NCI-H2196 treated with DMSO at 0.1 percent for 48 hours (cell line): ENCODE data around the gene PTPRQ.
"Not testable (repeated sequence)": the region's sequence is repeated elsewhere in the genome, so short reads cannot be mapped to it uniquely, and the experiment has no call there.

Source experiments
- DNase-seq: peaks from one replicate; lab custom pipeline; 2025; ENCODE audit not compliant: unreplicated experiment; lab: John Stamatoyannopoulos, UW

PTPRQ gene

DNA sequence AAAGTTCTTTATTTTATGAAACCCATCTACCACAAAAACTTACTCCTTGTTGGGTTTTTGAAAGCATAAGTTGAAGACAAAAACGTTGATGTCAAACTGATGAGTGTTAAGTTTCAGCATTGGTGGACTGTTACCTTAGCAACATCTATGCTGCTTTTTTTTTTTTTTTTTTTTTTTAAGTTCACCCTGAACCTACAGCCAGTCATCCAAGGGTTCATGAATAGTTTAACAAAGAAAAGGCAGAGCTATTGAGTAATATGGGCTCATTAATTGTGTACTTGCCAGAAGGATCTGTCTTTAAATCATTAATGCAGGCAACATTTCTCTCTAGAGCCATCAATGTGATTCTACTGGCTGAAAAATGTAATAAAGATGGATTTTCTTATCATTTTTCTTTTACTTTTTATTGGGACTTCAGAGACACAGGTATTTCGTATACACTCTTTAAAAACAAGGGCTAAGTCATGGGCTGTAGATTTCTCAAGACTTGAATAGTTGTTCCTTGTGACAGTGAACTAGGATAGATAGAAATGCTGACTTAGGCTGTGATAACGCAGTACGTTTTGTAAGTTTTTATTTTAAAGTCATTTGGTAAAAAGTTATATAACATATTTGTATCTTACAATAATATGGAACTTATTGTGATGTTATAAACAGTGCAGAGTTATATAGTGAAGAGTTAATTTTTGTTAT is at the start of gene PTPRQ:
PTPRQ (plus strand) TSS at position 262 of the 693 bp plus-strand sequence; CDS start at position 373, 111 bp downstream.
- DNase-seq = no peak

DNA sequence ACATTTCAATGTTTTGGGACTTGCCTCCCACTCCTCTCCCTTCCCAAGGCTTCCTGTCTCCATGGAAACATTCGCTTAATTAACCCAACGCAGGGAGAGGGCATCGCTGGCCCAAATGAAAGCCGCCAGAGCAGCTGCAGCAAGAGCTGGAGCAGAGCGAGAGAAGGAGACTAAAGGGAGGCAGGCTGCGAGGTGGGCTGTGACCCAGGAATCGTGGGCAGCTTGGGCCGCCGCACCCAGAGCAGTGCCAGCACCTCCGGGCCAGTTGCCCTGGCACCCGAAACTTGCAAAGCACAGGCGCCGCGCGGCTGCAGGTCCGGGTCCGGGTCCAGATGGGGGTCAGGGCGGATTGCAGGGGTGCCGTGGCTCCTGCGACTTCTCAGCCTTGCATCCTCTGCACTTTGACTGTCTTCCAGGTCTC is 43.5 kb upstream of the PTPRQ start:
- DNase-seq = no peak

DNA sequence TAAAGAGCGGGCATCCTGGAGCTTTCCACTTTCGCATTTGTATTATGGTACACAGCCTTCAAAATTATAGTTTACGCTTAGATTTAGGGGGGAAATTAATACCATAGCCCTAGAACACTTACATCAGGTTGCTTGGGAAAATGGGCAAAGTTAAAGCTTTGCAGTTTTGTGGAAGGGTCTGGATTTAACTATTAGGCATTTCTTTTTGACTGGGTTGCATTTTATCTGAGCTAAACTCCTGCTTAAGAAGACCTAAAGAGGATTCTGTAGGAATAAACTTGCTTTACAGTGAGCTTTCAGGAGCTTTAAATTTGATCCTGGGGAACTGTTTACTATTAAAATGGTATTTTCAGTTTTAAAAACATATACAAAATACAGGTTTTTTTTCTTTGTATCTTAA is 42.8 kb upstream of the PTPRQ start:
- DNase-seq = no peak

DNA sequence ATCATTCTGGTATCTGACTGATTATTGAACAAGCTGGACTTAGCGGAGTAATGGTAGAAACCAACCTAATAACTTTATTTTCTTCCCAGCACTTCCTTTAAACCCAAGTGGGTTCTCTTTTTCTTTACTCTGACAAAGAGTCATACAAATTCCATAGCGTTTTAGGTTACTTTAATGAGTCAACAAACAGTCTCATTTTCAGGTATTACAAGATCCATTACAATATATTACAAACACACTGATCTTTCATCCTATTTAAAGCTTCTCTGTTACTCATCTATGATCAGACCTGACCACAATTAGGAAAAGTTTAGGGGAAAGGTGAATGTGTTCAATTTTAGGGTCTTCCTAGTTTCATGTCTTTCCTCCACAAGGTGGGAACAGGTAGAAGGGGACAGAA is 39.4 kb upstream of the PTPRQ start:
- no peak for DNase-seq

GRCh38 chr12:80406253-80406652 is 37.8 kb upstream of the PTPRQ start:
- no peak for DNase-seq

DNA sequence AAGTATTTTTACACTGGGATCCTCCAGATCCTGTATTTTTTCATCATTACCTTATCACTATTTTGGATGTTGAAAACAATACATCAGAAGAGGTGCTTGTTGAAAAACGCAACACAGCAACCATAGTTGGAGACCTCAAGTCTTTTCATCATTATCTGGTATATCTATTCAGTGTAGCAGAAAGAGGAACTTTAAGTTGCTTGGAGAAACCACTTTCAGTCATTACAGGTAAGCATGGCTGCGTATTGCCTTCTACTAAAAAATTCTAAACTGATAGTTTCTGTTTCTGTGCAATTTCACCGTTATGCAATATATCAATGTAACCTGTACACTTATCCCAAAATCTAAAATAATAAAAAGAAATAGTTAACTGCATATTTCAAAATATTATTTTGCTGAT is 32.2 kb upstream of the PTPRQ start:
- no peak for DNase-seq

DNA sequence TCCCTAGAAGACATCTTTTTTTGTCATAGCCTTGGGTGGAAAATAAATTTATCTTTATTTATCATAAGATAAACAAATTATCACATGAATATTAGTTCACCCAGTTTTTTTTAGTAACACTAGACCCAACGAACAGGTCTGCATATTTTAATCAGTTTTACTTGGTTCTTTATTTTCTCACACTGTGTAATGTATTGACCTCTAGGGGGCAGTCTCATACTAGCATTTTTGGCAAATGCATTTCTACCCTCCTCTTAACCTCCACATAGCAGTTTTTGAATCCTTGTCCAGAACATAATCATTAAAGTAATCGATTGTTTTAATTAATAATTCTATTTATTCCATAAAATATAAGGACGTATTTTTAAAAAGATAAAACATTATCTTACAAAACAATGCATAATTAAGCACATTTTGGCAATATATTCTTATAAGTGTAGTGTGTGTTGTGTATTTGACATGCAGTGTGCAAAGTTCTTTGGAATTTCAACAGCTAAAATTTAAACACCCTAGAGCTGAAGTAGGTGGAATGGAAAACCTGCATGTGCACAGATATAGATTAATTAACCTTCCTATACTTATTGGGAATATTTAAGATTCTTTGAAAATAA is 31.6 kb upstream of the PTPRQ start:
- DNase-seq = peak; percentile 27

- no peak for DNase-seq
Measured at GRCh38 chr12:80413462-80413861, 30.6 kb upstream of the PTPRQ start.

DNA sequence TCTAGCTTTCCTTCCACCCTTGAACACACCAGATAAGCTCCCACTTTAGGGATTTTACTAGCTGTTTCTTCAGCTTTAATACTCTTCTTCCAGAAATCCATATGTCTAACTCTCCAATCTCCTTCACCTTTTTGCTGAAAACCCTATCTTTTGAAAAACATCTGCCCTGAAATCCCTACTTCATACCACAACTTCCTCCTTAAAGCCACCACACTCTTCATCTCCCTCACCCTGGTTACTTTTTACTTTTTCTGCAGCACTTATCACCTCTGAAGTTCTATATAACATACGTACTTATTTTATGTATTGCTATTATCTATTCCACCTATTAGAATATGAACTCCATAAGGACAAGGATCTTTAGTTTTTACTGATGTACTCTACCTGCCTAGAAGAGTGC is 28.6 kb upstream of the PTPRQ start:
- no peak for DNase-seq

- DNase-seq = no peak
Measured at GRCh38 chr12:80419644-80420043, 24.4 kb upstream of the PTPRQ start.

DNA sequence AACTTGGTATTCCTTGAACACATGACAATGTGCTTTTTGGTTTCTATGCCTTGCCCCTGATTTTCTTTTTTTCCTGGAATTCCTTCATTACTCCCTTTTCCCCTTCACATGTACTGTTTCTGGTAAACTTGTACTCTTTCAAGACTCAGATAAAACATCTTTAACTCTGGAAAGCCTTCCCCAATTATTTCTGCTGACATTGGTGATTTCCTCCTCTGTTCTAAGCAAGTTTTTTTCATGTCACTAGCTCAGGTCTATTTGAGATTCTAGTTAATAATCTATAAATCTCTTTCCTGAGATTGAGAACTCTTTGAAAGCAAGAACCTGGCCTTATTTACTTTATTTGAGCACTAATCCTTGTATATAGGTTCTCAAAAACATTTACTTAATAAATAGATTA is 24.0 kb upstream of the PTPRQ start:
- no peak for DNase-seq

- no peak for DNase-seq
Measured at GRCh38 chr12:80422550-80422949, 21.5 kb upstream of the PTPRQ start.

- no peak for DNase-seq
Measured at GRCh38 chr12:80432061-80432460, 12.0 kb upstream of the PTPRQ start.

- DNase-seq = no peak
Measured at GRCh38 chr12:80441921-80442320, 2.1 kb upstream of the PTPRQ start.

DNA sequence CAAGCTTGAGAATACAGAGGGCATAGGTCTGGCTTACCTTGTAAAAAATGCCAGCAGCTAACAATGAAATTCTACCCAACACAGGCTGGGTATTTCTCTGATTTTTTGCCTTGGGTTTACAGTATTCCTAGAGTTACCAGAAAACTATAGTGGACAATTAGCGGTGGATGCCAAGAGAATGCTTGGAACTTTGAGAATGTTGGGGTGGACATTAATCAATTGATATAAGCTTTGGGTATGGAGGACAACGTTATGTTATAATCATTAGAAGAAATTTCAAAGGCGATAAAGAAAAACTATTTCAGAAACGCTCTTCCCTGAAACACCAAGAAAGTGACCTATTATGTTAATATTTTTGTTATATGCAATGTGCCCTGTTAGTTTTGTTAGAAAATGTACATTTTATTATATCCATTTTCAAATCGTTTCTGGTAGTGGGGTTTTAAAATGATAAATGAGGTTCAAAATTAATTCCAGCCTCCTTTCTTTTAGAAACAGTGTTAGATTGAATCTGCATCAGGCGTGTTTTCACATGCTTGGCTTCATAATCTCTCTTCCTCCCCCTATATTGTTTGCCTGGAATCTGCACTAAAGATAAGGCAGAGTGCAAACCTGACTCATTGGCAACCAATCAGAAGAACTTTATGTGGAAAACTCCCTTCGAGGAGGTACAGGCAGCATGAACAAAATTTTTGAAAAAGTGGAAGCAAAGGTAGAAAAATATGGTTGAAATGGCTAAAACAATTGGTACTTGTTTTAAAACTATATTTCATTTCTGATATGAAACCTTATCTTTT is 1.4 kb upstream of the PTPRQ start:
- DNase-seq = no peak

DNA sequence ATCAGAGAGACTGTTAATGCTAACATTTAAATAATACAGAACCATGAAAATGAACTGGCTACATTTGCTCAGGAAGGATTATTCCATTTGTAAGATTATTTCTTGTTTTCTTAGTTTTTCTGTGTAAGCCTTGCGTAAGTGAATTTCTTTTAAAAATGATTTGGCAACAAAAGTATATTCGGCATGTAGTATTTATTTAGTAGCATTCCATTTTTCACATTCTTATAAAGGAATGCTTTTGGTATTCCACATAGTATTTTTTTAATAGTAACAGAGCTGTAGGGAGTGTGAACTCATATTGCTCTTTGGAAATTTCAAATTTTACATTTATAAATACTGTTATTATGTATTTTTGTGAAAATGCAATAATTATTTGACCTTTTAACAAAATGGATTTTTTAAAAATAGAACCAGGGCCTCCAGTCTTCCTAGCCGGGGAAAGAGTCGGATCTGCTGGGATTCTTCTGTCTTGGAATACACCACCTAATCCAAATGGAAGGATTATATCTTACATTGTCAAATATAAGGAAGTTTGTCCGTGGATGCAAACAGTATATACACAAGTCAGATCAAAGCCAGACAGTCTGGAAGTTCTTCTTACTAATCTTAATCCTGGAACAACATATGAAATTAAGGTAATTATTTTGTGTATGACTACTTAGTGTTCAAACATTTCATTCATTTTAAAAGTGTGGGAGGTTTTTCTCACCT is 1.2 kb downstream of the PTPRQ start:
- no peak for DNase-seq

DNA sequence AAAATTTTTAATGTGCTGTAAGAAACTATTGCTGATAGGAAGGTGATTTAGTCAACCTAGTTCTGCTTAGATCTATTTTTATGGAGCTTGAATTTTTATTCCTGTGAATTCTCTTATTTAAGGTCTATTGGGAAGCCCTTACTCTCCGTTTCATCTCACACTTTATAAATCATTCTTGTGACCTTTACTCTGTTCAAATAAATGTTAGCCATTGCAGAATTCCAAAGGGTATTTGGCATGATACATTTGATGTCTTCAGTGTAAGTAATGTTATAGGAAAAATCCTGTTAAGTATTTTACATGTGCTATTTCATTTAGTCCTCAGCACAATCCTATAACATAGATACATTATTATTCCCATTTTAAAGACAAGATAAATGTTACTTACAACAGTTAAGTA is 12.5 kb downstream of the PTPRQ start:
- DNase-seq = no peak

GRCh38 chr12:80460972-80461371 is 16.9 kb downstream of the PTPRQ start:
- no peak for DNase-seq

- not testable (repeated sequence) for DNase-seq
Measured at GRCh38 chr12:80461851-80462250, 17.8 kb downstream of the PTPRQ start.

GRCh38 chr12:80469681-80470080 is 25.6 kb downstream of the PTPRQ start:
- no peak for DNase-seq

DNA sequence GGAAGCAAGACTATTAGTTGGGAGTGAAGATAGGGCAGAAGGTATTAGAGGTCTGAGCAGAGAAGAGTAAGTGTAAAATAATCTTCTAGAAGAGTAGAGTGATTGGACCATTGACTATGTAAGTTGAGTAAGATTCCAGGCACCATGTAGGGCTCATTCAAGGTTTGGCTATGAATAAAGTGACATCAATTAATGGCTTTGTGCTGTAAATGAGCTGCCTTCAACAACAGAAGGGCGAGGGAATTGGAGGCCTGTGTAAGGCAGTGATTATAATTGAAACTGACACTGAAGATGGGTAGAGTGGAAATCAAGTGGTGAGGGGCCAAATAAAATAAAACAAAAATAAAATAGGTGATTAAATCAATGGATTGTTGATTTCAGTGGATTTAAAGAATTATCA is 26.4 kb downstream of the PTPRQ start:
- DNase-seq = no peak
